SK-N-MC (cell line): ENCODE data around the gene CZIB.

Experiments used
- EZH2 ChIP-seq: fragments of 200-600 bp; sonication (generic); IDR thresholded peaks from one replicate; pipeline ENCODE4 v1.6.1; 2017; ENCODE audit warnings: antibody characterized with exemption
- FOXP2 ChIP-seq: optimal IDR thresholded peaks from 2 replicates; pipeline ENCODE3; 2011; ENCODE audit warnings: mild to moderate bottlenecking, moderate library complexity; ENCODE audit not compliant: insufficient read depth; ENCODE audit errors: extremely low read length, control extremely low read depth
- POLR2AphosphoS5 ChIP-seq: IDR thresholded peaks from 2 replicates; pipeline ENCODE4 v1.6.1; 2012; ENCODE audit warnings: mild to moderate bottlenecking, low read depth, low read length, borderline replicate concordance

DNA sequence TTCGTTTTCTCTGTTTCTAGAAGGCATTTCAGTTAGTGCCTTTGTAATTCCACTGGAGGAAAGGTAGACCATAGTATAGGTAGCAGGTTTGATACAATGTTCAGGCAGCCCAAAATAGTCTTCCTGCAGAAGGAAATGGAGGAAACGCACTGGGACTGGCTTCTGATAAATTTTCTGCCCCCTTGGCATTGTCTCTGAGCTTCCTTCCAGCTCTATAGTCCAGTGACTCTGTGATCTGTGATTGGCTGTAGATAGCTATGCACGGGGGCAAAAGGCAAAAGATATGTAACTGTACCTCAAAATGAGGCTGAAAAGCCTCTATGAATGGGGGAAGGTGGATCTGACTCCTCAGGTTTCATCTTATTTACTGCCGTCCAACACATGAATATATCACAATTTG is 23.7 kb upstream of the CZIB start:
- TF ChIP-seq EZH2 = no peak
- TF ChIP-seq POLR2AphosphoS5 = no peak
- TF ChIP-seq FOXP2 = no peak
